RKO (cell line): ENCODE results near the gene NMRK2.
"Not testable (repeated sequence)": the region's sequence is repeated elsewhere in the genome, so short reads cannot be mapped to it uniquely, and the experiment has no call there.

Experiments
- DNase-seq: peaks from one replicate; pipeline ENCODE4 v3.0.0-alpha.2; 2016; ENCODE audit warnings: low spot score

Gene NMRK2

GRCh38 chr19:3936506-3937442 lies 3.9 kb downstream of the NMRK2 start:
- DNase-seq: no peak

GRCh38 chr19:3938300-3938950 lies 5.6 kb downstream of the NMRK2 start:
- not testable (repeated sequence) for DNase-seq

GRCh38 chr19:3942790-3943409 lies 10.0 kb downstream of the NMRK2 start:
- peak; percentile 66 for DNase-seq

- no peak for DNase-seq
Observed at GRCh38 chr19:3944018-3944721, 11.3 kb downstream of the NMRK2 start.

- peak; percentile 45 for DNase-seq
Observed at GRCh38 chr19:3945838-3946237, 13.0 kb downstream of the NMRK2 start.

GRCh38 chr19:3947316-3947933 lies 14.6 kb downstream of the NMRK2 start:
- DNase-seq: not testable (repeated sequence)

- DNase-seq: no peak
Observed at GRCh38 chr19:3949294-3949693, 16.4 kb downstream of the NMRK2 start.

- DNase-seq: no peak
Observed at GRCh38 chr19:3949997-3950859, 17.4 kb downstream of the NMRK2 start.

GRCh38 chr19:3950871-3951861 lies 18.3 kb downstream of the NMRK2 start:
- no peak for DNase-seq

GRCh38 chr19:3952755-3953276 lies 19.9 kb downstream of the NMRK2 start:
- not testable (repeated sequence) for DNase-seq

- no peak for DNase-seq
Observed at GRCh38 chr19:3954107-3954506, 21.2 kb downstream of the NMRK2 start.

GRCh38 chr19:3955276-3955675 lies 22.4 kb downstream of the NMRK2 start:
- DNase-seq: not testable (repeated sequence)

- no peak for DNase-seq
Observed at GRCh38 chr19:3955688-3956087, 22.8 kb downstream of the NMRK2 start.

GRCh38 chr19:3958836-3959765 lies 26.2 kb downstream of the NMRK2 start:
- no peak for DNase-seq

- DNase-seq: no peak
Observed at GRCh38 chr19:3959766-3960131, 26.9 kb downstream of the NMRK2 start.

GRCh38 chr19:3961007-3961406 lies 28.1 kb downstream of the NMRK2 start:
- no peak for DNase-seq

- no peak for DNase-seq
Observed at GRCh38 chr19:3963458-3964255, 30.8 kb downstream of the NMRK2 start.
